Mucosa of stomach (tissue), 1 donor: ENCODE results near the gene LILRA5.
"Not testable (repeated sequence)": the region's sequence is repeated elsewhere in the genome, so short reads cannot be mapped to it uniquely, and the experiment has no call there.

Experiments
- H3K27me3 ChIP-seq: one replicate; pipeline ENCODE4 v1.7.0; 2013; ENCODE audit warnings: mild to moderate bottlenecking, low read length; ENCODE audit not compliant: control insufficient read depth, insufficient read depth
- H3K36me3 ChIP-seq: one replicate; pipeline ENCODE4 v1.7.0; 2013; ENCODE audit warnings: low read length; ENCODE audit not compliant: control insufficient read depth, insufficient read depth
- H3K4me1 ChIP-seq: one replicate; pipeline ENCODE4 v1.7.0; 2013; ENCODE audit warnings: mild to moderate bottlenecking, low read length; ENCODE audit not compliant: control insufficient read depth, insufficient read depth
- H3K4me3 ChIP-seq: one replicate; pipeline ENCODE4 v1.7.0; 2013; ENCODE audit warnings: low read length
- H3K9ac ChIP-seq: one replicate; pipeline ENCODE4 v1.7.0; 2013; ENCODE audit warnings: mild to moderate bottlenecking, low read length, moderate library complexity
- H3K9me3 ChIP-seq: one replicate; pipeline ENCODE4 v1.7.0; 2013; ENCODE audit warnings: mild to moderate bottlenecking, low read length, moderate library complexity; ENCODE audit not compliant: control insufficient read depth
- donor health status: Pancreatic carcinoma.

The LILRA5 gene

GRCh38 chr19:54312436-54313377, at the start of gene LILRA5:
LILRA5 (minus strand) TSS chr19:54313166; CDS start chr19:54313019, 147 bp downstream.
- Histone ChIP-seq H3K9me3 (no peaks in the 10 kb centered on the region), H3K4me1 (no peaks in the 10 kb centered on the region), H3K27me3 (peaks cover 4% of the 10 kb centered on the region), H3K36me3 (no peaks in the 10 kb centered on the region), H3K9ac (no peak within 1 kb of the TSS), H3K4me3 (no peak within 1 kb of the TSS)

- not testable (repeated sequence) for H3K4me1 ChIP-seq, H3K9ac ChIP-seq, H3K36me3 ChIP-seq, H3K4me3 ChIP-seq, H3K9me3 ChIP-seq, H3K27me3 ChIP-seq
Measured at GRCh38 chr19:54361680-54362422, 48.9 kb upstream of the LILRA5 start.

GRCh38 chr19:54359149-54359820, 46.3 kb upstream of the LILRA5 start:
- H3K36me3 ChIP-seq, H3K9me3 ChIP-seq, H3K27me3 ChIP-seq, H3K4me3 ChIP-seq, H3K9ac ChIP-seq, H3K4me1 ChIP-seq: not testable (repeated sequence)

GRCh38 chr19:54357381-54357780, 44.4 kb upstream of the LILRA5 start:
- no peaks in the 10 kb centered on the region for H3K9me3 ChIP-seq
- H3K9ac ChIP-seq, result no peak overlapping the region
- H3K4me3 ChIP-seq, result no peak overlapping the region
- no peaks in the 10 kb centered on the region for H3K4me1 ChIP-seq
- no peaks in the 10 kb centered on the region for H3K27me3 ChIP-seq
- H3K36me3 ChIP-seq, result no peaks in the 10 kb centered on the region

DNA sequence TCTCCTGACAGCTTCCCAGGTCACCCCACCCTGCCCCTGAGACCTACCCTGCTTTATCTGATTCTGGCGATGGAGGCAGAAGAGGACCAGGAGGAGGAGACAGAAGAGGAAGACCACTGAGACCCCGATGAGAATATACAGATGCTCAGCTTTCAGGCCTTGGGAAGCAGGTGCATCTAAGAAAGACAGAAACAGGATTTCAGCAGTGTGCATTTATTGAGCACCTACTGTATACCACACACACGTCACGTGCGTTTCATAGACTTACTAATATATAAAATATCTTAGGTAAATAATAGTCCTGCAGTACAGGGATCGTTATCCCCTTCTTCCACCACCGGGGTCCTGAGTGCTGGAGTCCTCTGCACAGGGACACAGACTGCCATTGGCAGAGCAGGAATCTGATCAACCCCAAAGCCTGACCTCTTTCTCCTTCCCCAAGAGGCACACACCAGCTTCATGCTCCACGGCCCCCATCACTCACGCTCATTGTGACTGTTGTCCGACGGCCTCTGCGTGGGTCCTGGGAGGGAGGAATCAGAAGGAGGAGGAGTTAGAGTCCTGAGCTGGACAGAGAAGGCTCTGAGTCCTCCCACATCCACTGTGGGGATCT, 43.6 kb upstream of the LILRA5 start:
- H3K4me3 ChIP-seq, result no peak overlapping the region
- H3K27me3 ChIP-seq, result no peaks in the 10 kb centered on the region
- H3K9me3 ChIP-seq, result no peaks in the 10 kb centered on the region
- H3K36me3 ChIP-seq, result no peaks in the 10 kb centered on the region
- H3K9ac ChIP-seq, result no peak overlapping the region
- no peaks in the 10 kb centered on the region for H3K4me1 ChIP-seq

DNA sequence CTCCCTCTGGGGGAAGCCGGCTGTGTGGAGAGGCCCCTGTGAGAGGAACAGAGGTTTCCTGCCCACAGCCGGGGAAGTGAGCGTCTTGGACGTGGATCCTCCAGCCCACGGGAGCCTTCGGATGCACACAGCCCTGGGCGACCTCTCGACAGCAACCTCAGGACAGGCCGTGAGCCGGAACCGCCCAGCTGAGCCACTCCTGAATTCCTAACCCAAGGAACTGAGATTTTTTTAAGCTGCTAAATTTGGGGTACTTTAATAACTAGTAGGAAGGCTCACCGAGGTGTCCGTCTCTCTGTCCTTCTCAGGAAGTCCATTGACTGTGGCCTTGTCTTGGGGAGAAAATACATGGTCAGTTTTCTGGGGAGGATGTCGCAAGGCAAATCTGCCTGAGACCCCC, 42.7 kb upstream of the LILRA5 start:
- Histone ChIP-seq H3K36me3 (no peaks in the 10 kb centered on the region), H3K9ac (no peak overlapping the region), H3K27me3 (no peaks in the 10 kb centered on the region), H3K9me3 (no peaks in the 10 kb centered on the region), H3K4me3 (no peak overlapping the region), H3K4me1 (no peaks in the 10 kb centered on the region)

- Histone ChIP-seq H3K9me3 (no peaks in the 10 kb centered on the region), H3K4me1 (no peaks in the 10 kb centered on the region), H3K9ac (no peak overlapping the region), H3K27me3 (no peaks in the 10 kb centered on the region), H3K4me3 (no peak overlapping the region), H3K36me3 (no peaks in the 10 kb centered on the region)
Measured at GRCh38 chr19:54354761-54355160, 41.8 kb upstream of the LILRA5 start.

- Histone ChIP-seq H3K9me3 (no peaks in the 10 kb centered on the region), H3K4me1 (no peaks in the 10 kb centered on the region), H3K4me3 (no peak overlapping the region), H3K36me3 (no peaks in the 10 kb centered on the region), H3K9ac (no peak overlapping the region), H3K27me3 (no peaks in the 10 kb centered on the region)
Measured at GRCh38 chr19:54352546-54352945, 39.6 kb upstream of the LILRA5 start.

DNA sequence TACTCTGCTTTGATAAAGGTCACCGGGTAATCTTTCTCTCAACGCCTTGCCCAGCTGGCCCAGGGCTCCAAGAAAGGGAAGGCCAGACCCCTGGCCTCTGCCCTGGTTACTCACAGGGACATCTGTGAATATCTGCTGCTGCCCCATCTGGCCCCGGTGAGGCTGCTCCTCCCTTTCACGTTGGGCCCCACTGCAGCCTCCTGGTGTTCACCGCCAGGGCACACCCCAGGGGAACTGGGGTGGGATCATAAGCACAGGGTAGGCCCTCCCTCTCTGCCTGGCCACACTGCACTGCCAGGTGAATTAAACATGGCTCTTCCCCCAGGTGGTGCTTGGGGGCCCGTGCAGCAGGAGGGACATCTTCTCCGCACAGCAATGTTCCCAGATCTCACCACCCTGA, 39.1 kb upstream of the LILRA5 start:
- Histone ChIP-seq H3K4me1 (no peaks in the 10 kb centered on the region), H3K27me3 (no peaks in the 10 kb centered on the region), H3K36me3 (no peaks in the 10 kb centered on the region), H3K4me3 (no peak overlapping the region), H3K9ac (no peak overlapping the region), H3K9me3 (no peaks in the 10 kb centered on the region)

DNA sequence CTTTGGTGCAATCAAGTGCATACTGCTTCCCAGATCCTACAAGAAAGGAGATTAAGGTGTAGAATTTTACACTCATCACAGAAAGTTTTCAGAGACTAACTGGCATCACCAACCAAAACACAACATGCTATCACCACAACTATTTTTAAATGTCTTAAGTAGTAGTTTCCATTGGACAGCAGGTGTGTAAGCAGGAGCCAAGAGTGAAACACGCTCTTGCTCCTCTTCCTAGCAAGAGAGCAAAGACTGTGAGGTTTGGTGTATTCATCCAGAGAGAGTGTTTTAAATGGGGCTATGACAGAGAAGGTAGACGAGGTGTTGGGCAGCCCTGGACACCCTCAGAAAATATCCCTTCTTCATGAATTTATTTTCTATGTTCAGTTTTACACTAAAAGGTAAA, 38.5 kb upstream of the LILRA5 start:
- Histone ChIP-seq H3K9me3 (no peaks in the 10 kb centered on the region), H3K9ac (no peak overlapping the region), H3K4me3 (no peak overlapping the region), H3K36me3 (no peaks in the 10 kb centered on the region), H3K4me1 (no peaks in the 10 kb centered on the region), H3K27me3 (peaks cover 4% of the 10 kb centered on the region)

DNA sequence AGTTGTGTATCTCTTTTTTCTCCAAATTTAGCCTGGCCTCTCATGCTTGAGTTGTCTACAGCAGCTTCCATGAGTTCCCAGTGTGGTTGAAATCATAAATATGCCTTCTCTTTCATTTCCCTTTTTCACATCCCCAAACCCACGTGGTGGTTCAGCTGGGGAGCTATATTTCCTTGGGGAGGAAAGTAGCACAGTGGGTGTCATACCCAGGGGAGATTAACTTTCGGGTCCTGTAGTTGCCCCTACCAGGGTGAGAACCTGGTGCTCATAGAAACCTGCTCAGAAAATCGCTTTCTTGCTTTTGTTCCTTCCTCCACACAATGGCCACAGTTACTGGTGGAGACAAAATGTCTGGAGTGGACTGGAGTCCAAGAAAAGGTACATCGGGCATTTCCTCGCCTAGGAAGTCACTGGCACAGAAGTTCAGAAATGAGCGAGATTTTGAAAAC, 33.0 kb upstream of the LILRA5 start:
- Histone ChIP-seq H3K27me3 (peaks cover 4% of the 10 kb centered on the region), H3K9ac (no peak overlapping the region), H3K36me3 (no peaks in the 10 kb centered on the region), H3K4me3 (no peak overlapping the region), H3K4me1 (no peaks in the 10 kb centered on the region), H3K9me3 (no peaks in the 10 kb centered on the region)
